Osteocyte (in vitro differentiated cells): ENCODE measurements around the gene PITPNC1. TPM values are rescaled to one million over a fixed set of nuclear protein-coding genes. Genes with fewer than 3 reads are reported as not detected.

ENCODE experiments used
- DNase-seq: peaks from one replicate; pipeline ENCODE4 v3.0.0; 2021; ENCODE audit warnings: mixed read lengths; ENCODE audit not compliant: unreplicated experiment; ENCODE audit errors: extremely low spot score
- H3K27ac Mint-ChIP-seq: one replicate; pipeline ENCODE4 v1.8.0; 2021; ENCODE audit warnings: mild to moderate bottlenecking, mixed read lengths; ENCODE audit not compliant: unreplicated experiment
- H3K27me3 Mint-ChIP-seq: one replicate; pipeline ENCODE4 v1.8.0; 2021; ENCODE audit warnings: mixed read lengths; ENCODE audit not compliant: unreplicated experiment
- H3K36me3 Mint-ChIP-seq: one replicate; pipeline ENCODE4 v1.8.0; 2021; ENCODE audit warnings: mixed read lengths; ENCODE audit not compliant: unreplicated experiment
- H3K4me1 Mint-ChIP-seq: one replicate; pipeline ENCODE4 v1.8.0; 2021; ENCODE audit warnings: mixed read lengths; ENCODE audit not compliant: unreplicated experiment
- H3K4me3 Mint-ChIP-seq: one replicate; pipeline ENCODE4 v1.8.0; 2021; ENCODE audit warnings: mild to moderate bottlenecking, moderate library complexity, mixed read lengths; ENCODE audit not compliant: unreplicated experiment
- H3K9me3 Mint-ChIP-seq: one replicate; pipeline ENCODE4 v1.8.0; 2021; ENCODE audit warnings: mixed read lengths; ENCODE audit not compliant: unreplicated experiment
- total RNA-seq: library from RNA; stranded (reverse); gene quantifications from 2 replicates; pipeline ENCODE4 v1.2.1, GENCODE V29; 2021
- TF ChIP-seq, protein P1 (sequence below): fragments of 200-600 bp; sonication (generic); IDR thresholded peaks from 2 replicates; pipeline ENCODE4 v1.5.0; 2021; ENCODE audit warnings: antibody characterized with exemption, mild to moderate bottlenecking, moderate library complexity

PITPNC1 gene
- total RNA-seq, 1 donor from 2014 or later, result 18.0 TPM

DNA sequence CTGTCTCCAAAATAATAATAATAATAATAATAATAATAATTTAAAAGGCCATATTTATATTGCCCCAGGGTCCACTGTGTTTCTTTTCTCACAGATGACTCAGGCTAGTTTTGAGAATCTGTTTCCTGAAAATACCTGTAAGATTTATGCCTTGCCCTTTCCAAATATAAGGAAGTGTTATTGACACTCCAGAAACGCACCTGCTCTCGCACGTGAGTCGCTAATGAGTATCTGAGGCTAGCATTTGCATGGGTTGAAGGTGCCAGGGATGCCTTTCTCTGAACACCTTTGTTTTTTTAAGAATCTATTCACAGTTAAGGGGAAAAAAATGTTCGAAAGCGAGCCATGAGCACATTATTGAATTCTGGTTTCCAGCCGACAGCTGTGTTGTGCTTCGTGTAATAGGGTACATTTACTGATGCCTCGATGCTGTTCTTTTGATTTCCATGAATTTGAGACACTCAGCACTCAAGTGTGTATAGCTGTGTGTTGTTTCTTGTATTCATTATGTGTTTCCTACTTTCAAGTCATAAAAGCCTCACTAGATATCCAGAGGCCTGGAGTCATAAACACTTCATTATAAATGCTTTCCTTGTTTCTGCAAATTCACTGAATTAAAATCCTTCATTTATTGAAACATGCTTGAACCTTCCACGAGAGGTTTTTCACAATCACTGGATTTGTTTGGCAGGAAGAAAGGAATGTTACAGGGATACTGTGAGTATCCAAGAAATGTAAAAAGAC is 295.7 kb downstream of the PITPNC1 start:
- Mint-ChIP-seq H3K36me3 (peaks cover 3% of the 10 kb centered on the region), H3K27me3 (no peaks in the 10 kb centered on the region), H3K9me3 (no peaks in the 10 kb centered on the region), H3K4me1 (no peaks in the 10 kb centered on the region), H3K4me3 (no peak overlapping the region), H3K27ac (no peak overlapping the region)
- no peak for DNase-seq
- TF ChIP-seq, protein P1, sequence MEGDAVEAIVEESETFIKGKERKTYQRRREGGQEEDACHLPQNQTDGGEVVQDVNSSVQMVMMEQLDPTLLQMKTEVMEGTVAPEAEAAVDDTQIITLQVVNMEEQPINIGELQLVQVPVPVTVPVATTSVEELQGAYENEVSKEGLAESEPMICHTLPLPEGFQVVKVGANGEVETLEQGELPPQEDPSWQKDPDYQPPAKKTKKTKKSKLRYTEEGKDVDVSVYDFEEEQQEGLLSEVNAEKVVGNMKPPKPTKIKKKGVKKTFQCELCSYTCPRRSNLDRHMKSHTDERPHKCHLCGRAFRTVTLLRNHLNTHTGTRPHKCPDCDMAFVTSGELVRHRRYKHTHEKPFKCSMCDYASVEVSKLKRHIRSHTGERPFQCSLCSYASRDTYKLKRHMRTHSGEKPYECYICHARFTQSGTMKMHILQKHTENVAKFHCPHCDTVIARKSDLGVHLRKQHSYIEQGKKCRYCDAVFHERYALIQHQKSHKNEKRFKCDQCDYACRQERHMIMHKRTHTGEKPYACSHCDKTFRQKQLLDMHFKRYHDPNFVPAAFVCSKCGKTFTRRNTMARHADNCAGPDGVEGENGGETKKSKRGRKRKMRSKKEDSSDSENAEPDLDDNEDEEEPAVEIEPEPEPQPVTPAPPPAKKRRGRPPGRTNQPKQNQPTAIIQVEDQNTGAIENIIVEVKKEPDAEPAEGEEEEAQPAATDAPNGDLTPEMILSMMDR, result no peak

DNA sequence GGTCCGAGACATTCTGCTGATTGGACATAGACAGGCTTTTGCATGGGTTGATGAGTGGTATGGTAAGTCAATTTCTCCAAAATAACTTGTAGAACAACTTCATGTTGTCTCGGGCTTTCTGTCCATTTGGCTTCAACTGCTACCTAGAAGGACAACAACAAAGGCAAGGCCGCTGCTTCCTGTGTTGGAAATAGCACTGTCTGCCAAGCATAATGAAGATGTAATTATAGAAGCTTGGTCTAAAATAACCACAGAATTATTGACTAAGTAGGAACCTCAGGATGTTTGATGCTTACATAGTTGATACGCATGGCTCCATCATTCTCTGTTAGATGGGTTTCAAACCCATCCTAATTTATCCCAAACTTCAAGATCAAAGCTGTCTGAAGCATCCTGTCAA is 298.4 kb downstream of the PITPNC1 start:
- Mint-ChIP-seq H3K4me3 (no peak overlapping the region), H3K9me3 (no peaks in the 10 kb centered on the region), H3K36me3 (peaks cover 3% of the 10 kb centered on the region), H3K27me3 (no peaks in the 10 kb centered on the region), H3K4me1 (no peaks in the 10 kb centered on the region), H3K27ac (no peak overlapping the region)
- TF ChIP-seq, protein P1, result no peak
- no peak for DNase-seq

DNA sequence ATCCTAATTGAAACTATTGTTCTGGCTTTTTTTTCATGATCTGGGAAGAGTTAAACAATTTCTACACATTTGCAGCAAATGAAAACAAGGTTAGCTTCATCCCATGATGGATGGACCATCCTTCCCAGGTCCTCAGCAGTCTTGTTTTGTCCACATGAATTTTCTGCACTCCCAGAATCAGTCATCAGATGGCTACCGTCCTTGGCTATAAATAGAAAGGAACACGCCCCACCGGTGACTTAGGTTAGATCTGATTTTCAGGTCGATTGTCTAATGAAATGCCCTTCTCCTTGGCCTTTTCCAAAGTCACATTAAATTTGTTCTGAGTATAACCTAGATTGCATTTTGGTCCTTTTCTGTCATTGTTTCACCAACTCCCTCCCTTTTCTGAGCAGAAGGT is 299.2 kb downstream of the PITPNC1 start:
- no peak overlapping the region for H3K4me3 Mint-ChIP-seq
- no peak overlapping the region for H3K27ac Mint-ChIP-seq
- peaks cover 3% of the 10 kb centered on the region for H3K36me3 Mint-ChIP-seq
- H3K4me1 Mint-ChIP-seq, result no peaks in the 10 kb centered on the region
- H3K9me3 Mint-ChIP-seq, result no peaks in the 10 kb centered on the region
- TF ChIP-seq, protein P1, result no peak
- no peak for DNase-seq
- no peaks in the 10 kb centered on the region for H3K27me3 Mint-ChIP-seq

DNA sequence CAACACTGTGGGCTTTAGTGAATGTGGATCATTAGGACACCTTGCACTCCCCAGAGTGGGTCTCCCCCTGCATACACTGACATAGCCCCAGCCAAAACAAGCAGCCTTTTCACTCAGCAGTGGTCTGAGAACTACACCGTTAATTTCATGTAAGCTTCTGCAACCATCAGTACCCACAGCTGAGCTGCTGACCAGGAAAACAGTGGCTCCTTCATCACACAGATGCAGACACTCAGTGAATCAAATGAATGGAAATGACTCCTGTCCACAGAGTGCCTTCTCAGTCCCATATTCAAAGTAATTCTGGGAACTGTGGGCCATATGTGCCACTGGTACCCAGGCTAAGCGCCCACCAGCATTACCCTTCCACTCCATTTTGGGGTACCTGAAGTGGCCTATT is 301.3 kb downstream of the PITPNC1 start:
- Mint-ChIP-seq H3K4me1 (no peaks in the 10 kb centered on the region), H3K36me3 (peaks cover 3% of the 10 kb centered on the region), H3K9me3 (no peaks in the 10 kb centered on the region), H3K4me3 (no peak overlapping the region), H3K27me3 (no peaks in the 10 kb centered on the region), H3K27ac (no peak overlapping the region)
- TF ChIP-seq, protein P1, result no peak
- no peak for DNase-seq

DNA sequence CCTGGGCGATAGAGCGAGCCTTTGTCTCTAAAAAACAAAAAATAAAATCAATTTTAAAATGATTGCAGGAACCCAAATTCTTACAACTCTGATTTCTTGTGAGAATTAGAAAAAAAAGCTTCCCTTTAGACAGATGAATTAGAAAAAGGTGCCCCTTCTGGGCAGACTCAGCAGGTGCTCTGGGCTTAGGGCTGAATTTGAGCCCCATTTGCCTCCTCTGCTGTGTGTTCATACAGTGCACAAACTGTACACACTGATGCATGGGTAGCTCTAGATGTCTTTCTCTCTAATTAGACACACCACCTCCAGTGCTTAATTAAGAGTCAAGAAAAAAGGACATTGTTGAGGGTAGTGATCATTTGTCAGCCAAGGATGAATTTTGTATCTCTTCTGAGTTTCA is 302.1 kb downstream of the PITPNC1 start:
- Mint-ChIP-seq H3K27ac (no peak overlapping the region), H3K9me3 (no peaks in the 10 kb centered on the region), H3K4me1 (no peaks in the 10 kb centered on the region), H3K36me3 (peaks cover 3% of the 10 kb centered on the region), H3K4me3 (no peak overlapping the region), H3K27me3 (no peaks in the 10 kb centered on the region)
- DNase-seq, result no peak
- TF ChIP-seq, protein P1, result no peak
